SK-N-SH (cell line): ENCODE results near the gene KIF9.

Source experiments
- CTCF ChIP-seq: fragments of 200-600 bp; sonication (generic); IDR thresholded peaks from 2 replicates; pipeline ENCODE4 v1.6.1; 2017; ENCODE audit warnings: antibody characterized with exemption, mild to moderate bottlenecking, moderate library complexity
- ELF1 ChIP-seq: IDR thresholded peaks from 2 replicates; pipeline ENCODE4 v1.4.0; 2012
- EZH2phosphoT487 ChIP-seq: fragments of 200-600 bp; sonication (generic); IDR thresholded peaks from 2 replicates; pipeline ENCODE4 v1.6.1; 2017; ENCODE audit warnings: low read depth, mixed run types, mild to moderate bottlenecking, antibody characterized with exemption, moderate library complexity, borderline replicate concordance
- FOSL2 ChIP-seq: IDR thresholded peaks from 2 replicates; pipeline ENCODE4 v1.4.0; 2012; ENCODE audit warnings: low read depth, mild to moderate bottlenecking, moderate library complexity, borderline replicate concordance
- FOXJ3 ChIP-seq: sonication (generic); formaldehyde crosslinking; IDR thresholded peaks from 2 replicates; pipeline ENCODE4 v1.5.1; 2020; ENCODE audit warnings: mild to moderate bottlenecking, missing genetic modification reagents
- JUND ChIP-seq: IDR thresholded peaks from 2 replicates; pipeline ENCODE4 v1.4.0; 2012
- MAX ChIP-seq: IDR thresholded peaks from 2 replicates; pipeline ENCODE4 v1.4.0; 2012; ENCODE audit warnings: low read depth
- NRF1 ChIP-seq: IDR thresholded peaks from 2 replicates; pipeline ENCODE4 v1.6.1; 2012; ENCODE audit warnings: low read depth, mild to moderate bottlenecking, low read length
- PBX3 ChIP-seq: IDR thresholded peaks from 2 replicates; pipeline ENCODE4; 2012
- REST ChIP-seq: IDR thresholded peaks from 2 replicates; pipeline ENCODE4 v1.6.1; 2012; ENCODE audit warnings: mild to moderate bottlenecking, low read depth, low read length, moderate library complexity
- SIN3A ChIP-seq: IDR thresholded peaks from 2 replicates; pipeline ENCODE4 v1.6.1; 2012; ENCODE audit warnings: low read depth, mild to moderate bottlenecking, low read length, moderate library complexity, borderline replicate concordance
- USF2 ChIP-seq: fragments of 150-350 bp; IDR thresholded peaks from 2 replicates; pipeline ENCODE4 v1.6.1; 2017; ENCODE audit warnings: antibody characterized with exemption, low read length, low read depth, borderline replicate concordance

GRCh38 chr3:47186285-47186684 lies 96.3 kb downstream of the KIF9 start:
- TF ChIP-seq MAX (no peak), FOXJ3 (CRISPR knock-in tag) (no peak), NRF1 (no peak), REST (no peak), PBX3 (no peak), CTCF (no peak), FOSL2 (no peak), ELF1 (no peak), EZH2phosphoT487 (no peak), SIN3A (no peak), USF2 (no peak), JUND (no peak)
